C4-2B (cell line): ENCODE data around the gene HMX3.

Experiments used
- CTCF ChIP-seq: fragments of 450-650 bp; conservative IDR thresholded peaks from 2 replicates; pipeline ENCODE4 v1.5.1; 2017; ENCODE audit warnings: mild to moderate bottlenecking
- ZFX ChIP-seq: fragments of 450-650 bp; IDR thresholded peaks from 2 replicates; pipeline ENCODE4 v1.6.1; 2017

- TF ChIP-seq CTCF (no peak), ZFX (no peak)
These were observed 16.0 kb downstream of the HMX3 start for GRCh38 chr10:123151737-123152135.
